Naive thymus-derived CD4-positive, alpha-beta T cell (primary cell): Measurements from ENCODE around the gene TBC1D19. TPM values are rescaled to one million over a fixed set of nuclear protein-coding genes. Genes with fewer than 3 reads are reported as not detected.

Experiments used
- ATAC-seq: fragments of 150-1000 bp; cut with Tn5 transposase; 2 replicates; pipeline ENCODE4 v1.10.0; 2021; ENCODE audit warnings: mild to moderate bottlenecking, moderate library complexity
- CTCF ChIA-PET: fragments of 350-600 bp; sonication (Branson Sonifier 250); formaldehyde crosslinking; loops from one replicate; lab custom pipeline; 2021; ENCODE audit warnings: antibody characterized with exemption; lab: Charles Lee
- POLR2A ChIA-PET: fragments of 350-600 bp; sonication (Branson Sonifier 250); formaldehyde crosslinking; loops from one replicate; lab custom pipeline; 2021; ENCODE audit warnings: antibody characterized with exemption, inconsistent platforms; lab: Charles Lee
- DNase-seq, 9 donors: peaks; one replicate each; pipeline versions ENCODE4 v3.0.0 to v3.0.0-alpha.2; 2020 to 2022; ENCODE audit warnings: mixed read lengths in 1 of 9
- H3K27ac ChIP-seq: one replicate; pipeline ENCODE4 v1.7.0; 2013; ENCODE audit warnings: mild to moderate bottlenecking, low read depth, low read length, moderate library complexity
- H3K27me3 ChIP-seq, 2 donors: one replicate each; pipeline ENCODE4 v1.7.0; 2013; ENCODE audit warnings: low read length in 2 of 2, mild to moderate bottlenecking in 2 of 2, moderate library complexity in 2 of 2; ENCODE audit not compliant: control insufficient read depth in 2 of 2, insufficient read depth in 2 of 2
- H3K36me3 ChIP-seq, 3 experiments: 1 replicate in 2 of 3; 2 replicates in 1 of 3; pipeline ENCODE4 v1.7.0; 2013; ENCODE audit warnings: low read length in 3 of 3, mild to moderate bottlenecking in 3 of 3, moderate library complexity in 1 of 3; ENCODE audit not compliant: insufficient read depth in 3 of 3, control insufficient read depth in 2 of 3
- H3K4me1 ChIP-seq, 2 donors: one replicate each; pipeline ENCODE4 v1.7.0; 2013; ENCODE audit warnings: low read length in 2 of 2, mild to moderate bottlenecking in 2 of 2, moderate library complexity in 1 of 2; ENCODE audit not compliant: control insufficient read depth in 2 of 2, insufficient read depth in 2 of 2
- H3K4me3 ChIP-seq: 2 replicates; pipeline ENCODE4 v1.7.0; 2013; ENCODE audit warnings: mild to moderate bottlenecking, low read length
- H3K9me3 ChIP-seq, 3 experiments: 1 replicate in 2 of 3; 2 replicates in 1 of 3; pipeline ENCODE4 v1.7.0; 2013; ENCODE audit warnings: low read length in 3 of 3; ENCODE audit not compliant: control insufficient read depth in 2 of 3
- H3K27ac Mint-ChIP-seq, 9 donors: one replicate each; pipeline ENCODE4 v1.8.0; 2020 to 2022; ENCODE audit warnings: mixed read lengths in 9 of 9, mild to moderate bottlenecking in 8 of 9, moderate library complexity in 5 of 9, inconsistent platforms in 2 of 9
- H3K27me3 Mint-ChIP-seq, 5 donors: one replicate each; pipeline ENCODE4 v1.8.0; 2021 to 2022; ENCODE audit warnings: mixed read lengths in 5 of 5, mild to moderate bottlenecking in 1 of 5
- H3K36me3 Mint-ChIP-seq, 5 donors: one replicate each; pipeline ENCODE4 v1.8.0; 2020 to 2022; ENCODE audit warnings: mixed read lengths in 5 of 5, mild to moderate bottlenecking in 3 of 5, inconsistent platforms in 1 of 5
- H3K4me1 Mint-ChIP-seq, 7 donors: one replicate each; pipeline ENCODE4 v1.8.0; 2020 to 2022; ENCODE audit warnings: mixed read lengths in 7 of 7, mild to moderate bottlenecking in 3 of 7, inconsistent platforms in 1 of 7
- H3K4me3 Mint-ChIP-seq, 10 donors: one replicate each; pipeline ENCODE4 v1.8.0; 2020 to 2022; ENCODE audit warnings: mild to moderate bottlenecking in 10 of 10, mixed read lengths in 10 of 10, moderate library complexity in 6 of 10, inconsistent platforms in 2 of 10
- H3K9me3 Mint-ChIP-seq, 11 donors: one replicate each; pipeline ENCODE4 v1.8.0; 2020 to 2022; ENCODE audit warnings: mixed read lengths in 11 of 11, mild to moderate bottlenecking in 4 of 11, inconsistent platforms in 1 of 11, moderate library complexity in 1 of 11
- intact Hi-C, 2 donors: fragments of 100-400 bp; cut with micrococcal nuclease; formaldehyde crosslinking; loops; one replicate each; pipeline ENCODE4 v1.15.1; 2023
- polyA plus RNA-seq, 2 donors: library from polyadenylated mRNA; unstranded; fragments of 300-500 nt; fragmentation: Illumina TruSeq; gene quantifications; one replicate each; pipeline ENCODE4 v1.2.3, GENCODE V29; 2021
- total RNA-seq, 6 experiments: library from RNA in 5 of 6; stranded (reverse) in 5 of 6; gene quantifications; 1 replicate in 5 of 6; 2 replicates in 1 of 6; pipeline ENCODE4 v1.2.3 and lab custom pipeline; 2021 to 2026

TBC1D19 gene
- total and polyA plus RNA-seq, 7 experiments from 2014 or later: 3.4 to 8.7 (median 5.1) TPM

- Mint-ChIP-seq H3K4me3 (no peak overlapping the region), H3K27ac (peak overlapping the region in 1 of 9 donors; percentile 5), H3K9me3 (no peaks in the 10 kb centered on the region), H3K36me3 (peaks cover 0 to 25% (median 3%) of the 10 kb centered on the region in 5 donors), H3K4me1 (no peaks in the 10 kb centered on the region), H3K27me3 (no peaks in the 10 kb centered on the region)
- Histone ChIP-seq H3K27me3 (no peaks in the 10 kb centered on the region), H3K4me3 (no peak overlapping the region), H3K27ac (no peak overlapping the region), H3K4me1 (no peaks in the 10 kb centered on the region), H3K9me3 (no peaks in the 10 kb centered on the region), H3K36me3 (no peaks in the 10 kb centered on the region)
- DNase-seq (no peak), ATAC-seq (no peak)
- intact Hi-C loops: no loop called here
- POLR2A ChIA-PET: no interaction called here
- CTCF ChIA-PET: no interaction called here
These were observed 133.4 kb downstream of the TBC1D19 start for GRCh38 chr4:26717332-26717731.

GRCh38 chr4:26719954-26720552 is 136.2 kb downstream of the TBC1D19 start:
- H3K36me3 Mint-ChIP-seq: peaks cover 0 to 25% (median 7%) of the 10 kb centered on the region in 5 donors
- H3K4me1 Mint-ChIP-seq: peaks cover 0 to 23% (median 13%) of the 10 kb centered on the region in 7 donors
- H3K27me3 Mint-ChIP-seq: no peaks in the 10 kb centered on the region
- no peak overlapping the region for H3K27ac Mint-ChIP-seq
- ChIA-PET CTCF (no interaction called here), POLR2A (no interaction called here)
- DNase-seq (no peak), ATAC-seq (no peak)
- no peak overlapping the region for H3K27ac ChIP-seq
- no peak overlapping the region for H3K4me3 Mint-ChIP-seq
- no peaks in the 10 kb centered on the region for H3K27me3 ChIP-seq
- intact Hi-C loops: loop anchor here (1.0 to 5.0 kb wide), 7 partner anchors 137 to 732 kb away; partner anchors contain the start of gene TBC1D19 (in 1 of the 2)
- no peaks in the 10 kb centered on the region for H3K9me3 Mint-ChIP-seq
- no peaks in the 10 kb centered on the region for H3K36me3 ChIP-seq
- H3K9me3 ChIP-seq: no peaks in the 10 kb centered on the region
- H3K4me1 ChIP-seq: peaks cover 5 to 9% of the 10 kb centered on the region in 2 donors
- H3K4me3 ChIP-seq: no peak overlapping the region

DNA sequence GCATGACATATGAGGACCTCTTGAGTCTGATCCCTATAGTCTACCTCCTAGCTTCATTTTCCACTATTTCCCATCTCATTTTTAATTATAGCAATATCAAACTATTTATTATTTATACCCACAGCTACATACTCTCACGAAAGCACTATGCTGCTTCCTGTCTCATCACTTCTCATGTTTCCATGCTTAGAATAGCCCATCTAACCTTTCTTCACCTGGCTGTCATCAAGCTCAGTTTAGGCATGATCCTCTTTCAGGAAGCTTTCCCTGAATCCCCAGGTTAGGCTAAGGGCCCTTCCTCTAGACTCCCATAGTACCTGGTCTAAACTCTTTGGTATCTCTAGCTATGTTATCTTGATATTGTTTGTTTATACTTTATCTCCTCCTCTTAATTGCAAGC is 137.8 kb downstream of the TBC1D19 start:
- ATAC-seq: no peak
- Mint-ChIP-seq H3K4me1 (peaks cover 0 to 28% (median 18%) of the 10 kb centered on the region in 7 donors), H3K27ac (no peak overlapping the region), H3K9me3 (no peaks in the 10 kb centered on the region), H3K36me3 (peaks cover 0 to 32% (median 15%) of the 10 kb centered on the region in 5 donors), H3K27me3 (no peaks in the 10 kb centered on the region), H3K4me3 (no peak overlapping the region)
- Histone ChIP-seq H3K27ac (no peak overlapping the region), H3K36me3 (peaks cover 0 to 5% (median 0%) of the 10 kb centered on the region in 3 experiments), H3K27me3 (no peaks in the 10 kb centered on the region), H3K4me3 (no peak overlapping the region), H3K9me3 (no peaks in the 10 kb centered on the region), H3K4me1 (peaks cover 5 to 9% of the 10 kb centered on the region in 2 donors)
- DNase-seq: no peak
- ChIA-PET CTCF (no interaction called here), POLR2A (interaction anchor here (1.2 kb wide), 1 partner anchor 165 kb away, joined by 8 read pairs; no protein-coding TSS in a partner anchor)
- intact Hi-C loops: loop anchor here (5.0 kb wide), 4 partner anchors 136 to 639 kb away; partner anchors contain the start of gene TBC1D19 (in 1 of the 2)

- intact Hi-C loops: loop anchor here (5.0 kb wide), 4 partner anchors 134 to 641 kb away; partner anchors contain the start of gene TBC1D19 (in 1 of the 2)
- DNase-seq: no peak
- Mint-ChIP-seq H3K4me3 (no peak overlapping the region), H3K27ac (peak overlapping the region in 2 of 9 donors; percentile 4 to 34), H3K27me3 (no peaks in the 10 kb centered on the region), H3K4me1 (peaks cover 0 to 28% (median 18%) of the 10 kb centered on the region in 7 donors), H3K9me3 (no peaks in the 10 kb centered on the region), H3K36me3 (peaks cover 0 to 37% (median 15%) of the 10 kb centered on the region in 5 donors)
- Histone ChIP-seq H3K27me3 (no peaks in the 10 kb centered on the region), H3K4me1 (peaks cover 5 to 9% of the 10 kb centered on the region in 2 donors), H3K4me3 (no peak overlapping the region), H3K27ac (no peak overlapping the region), H3K36me3 (peaks cover 0 to 5% (median 0%) of the 10 kb centered on the region in 3 experiments), H3K9me3 (no peaks in the 10 kb centered on the region)
- CTCF ChIA-PET: interaction anchor here (0.6 to 0.8 kb wide), 2 partner anchors 265 to 641 kb away, joined by 3 read pairs; no protein-coding TSS in a partner anchor
- POLR2A ChIA-PET: no interaction called here
- peak; percentile 76 for ATAC-seq
These were observed 139.3 kb downstream of the TBC1D19 start for GRCh38 chr4:26723216-26723615.

GRCh38 chr4:26724534-26724933 is 140.7 kb downstream of the TBC1D19 start:
- CTCF ChIA-PET: interaction anchor here (0.9 kb wide), 1 partner anchor 1489 kb away, joined by 3 read pairs; no protein-coding TSS in a partner anchor
- DNase-seq: peak in 5 of 9 donors; percentile 12 to 33 (median 20)
- Histone ChIP-seq H3K27ac (no peak overlapping the region), H3K4me3 (no peak overlapping the region), H3K9me3 (no peaks in the 10 kb centered on the region), H3K36me3 (peaks cover 0 to 5% (median 0%) of the 10 kb centered on the region in 3 experiments), H3K27me3 (no peaks in the 10 kb centered on the region), H3K4me1 (peaks cover 5 to 9% of the 10 kb centered on the region in 2 donors)
- POLR2A ChIA-PET: interaction anchor here (0.8 to 1.5 kb wide), 3 partner anchors 133 to 137 kb away, joined by 3 read pairs; partner anchors contain the start of gene STIM2
- ATAC-seq: peak; percentile 60
- H3K36me3 Mint-ChIP-seq: peaks cover 0 to 34% (median 15%) of the 10 kb centered on the region in 5 donors
- no peaks in the 10 kb centered on the region for H3K9me3 Mint-ChIP-seq
- intact Hi-C loops: loop anchor here (2.0 to 5.0 kb wide), 5 partner anchors 133 to 642 kb away; partner anchors contain the start of gene TBC1D19 (in 1 of the 2)
- H3K4me1 Mint-ChIP-seq: peaks cover 0 to 28% (median 18%) of the 10 kb centered on the region in 7 donors
- no peaks in the 10 kb centered on the region for H3K27me3 Mint-ChIP-seq
- H3K27ac Mint-ChIP-seq: peak overlapping the region in 6 of 9 donors; percentile 36 to 80 (median 60)
- H3K4me3 Mint-ChIP-seq: peak overlapping the region in 1 of 10 donors; percentile 3

GRCh38 chr4:26726655-26727387 is 142.9 kb downstream of the TBC1D19 start:
- peaks cover 0 to 28% (median 18%) of the 10 kb centered on the region in 7 donors for H3K4me1 Mint-ChIP-seq
- no peak overlapping the region for H3K27ac ChIP-seq
- ChIA-PET CTCF (no interaction called here), POLR2A (interaction anchor here (1.0 kb wide), 1 partner anchor 9 kb away, joined by 3 read pairs; no protein-coding TSS in a partner anchor)
- ATAC-seq (no peak), DNase-seq (no peak)
- no peak overlapping the region for H3K4me3 Mint-ChIP-seq
- peaks cover 0 to 5% (median 0%) of the 10 kb centered on the region in 3 experiments for H3K36me3 ChIP-seq
- intact Hi-C loops: no loop called here
- no peak overlapping the region for H3K4me3 ChIP-seq
- no peaks in the 10 kb centered on the region for H3K9me3 Mint-ChIP-seq
- H3K27me3 Mint-ChIP-seq: no peaks in the 10 kb centered on the region
- no peaks in the 10 kb centered on the region for H3K27me3 ChIP-seq
- H3K9me3 ChIP-seq: no peaks in the 10 kb centered on the region
- peaks cover 0 to 37% (median 23%) of the 10 kb centered on the region in 5 donors for H3K36me3 Mint-ChIP-seq
- no peak overlapping the region for H3K27ac Mint-ChIP-seq
- H3K4me1 ChIP-seq: peaks cover 5 to 9% of the 10 kb centered on the region in 2 donors
